ENCODE data around the gene PLSCR1.

The PLSCR1 gene

GRCh38 chr3:146555311-146555710, 10.9 kb upstream of the PLSCR1 start:
- no peak overlapping the region for H3K4me2 ChIP-seq (ENCODE audit: low read length)
- no peak overlapping the region for H3K27ac ChIP-seq (ENCODE audit: low read depth, low read length, poor library complexity, severe bottlenecking)
- H3K9me3 ChIP-seq (ENCODE audit: low read length) = no peaks in the 10 kb centered on the region
- no peaks in the 10 kb centered on the region for H3K79me2 ChIP-seq (ENCODE audit: insufficient read depth, low read length)
- H3K9me2 ChIP-seq (ENCODE audit: low read depth, low read length) = no peaks in the 10 kb centered on the region
- H3K4me3 ChIP-seq (ENCODE audit: low read depth, low read length, poor library complexity, severe bottlenecking) = no peak overlapping the region
- H4K20me1 ChIP-seq (ENCODE audit: insufficient read depth, low read length) = no peaks in the 10 kb centered on the region
- no peaks in the 10 kb centered on the region for H3K36me3 ChIP-seq (ENCODE audit: insufficient read depth, low read length)
- H3K27me3 ChIP-seq (ENCODE audit: insufficient read depth, low read length) = no peaks in the 10 kb centered on the region; the same call in 1 of the 2 replicates
- no peak overlapping the region for H2AFZ ChIP-seq (ENCODE audit: low read length)
- H3K4me1 ChIP-seq (ENCODE audit: insufficient read depth, low read length, severe bottlenecking) = no peaks in the 10 kb centered on the region
- TF ChIP-seq CTCF (IDR thresholded peaks at IDR 0.05; ENCODE audit: low read length) = no peak
- no peak for TF ChIP-seq EZH2 (IDR thresholded peaks at IDR 0.05; ENCODE audit: borderline replicate concordance, low read length)
- no peaks in the 10 kb centered on the region for H3F3A ChIP-seq (ENCODE audit: insufficient read depth, low read length)
- H3K9ac ChIP-seq (ENCODE audit: low read length) = no peak overlapping the region

GRCh38 chr3:146554151-146554760, 9.8 kb upstream of the PLSCR1 start:
- Histone ChIP-seq H3K4me3 (ENCODE audit: low read depth, low read length, poor library complexity, severe bottlenecking) (no peak overlapping the region), H2AFZ (ENCODE audit: low read length) (no peak overlapping the region), H3K9me3 (ENCODE audit: low read length) (no peaks in the 10 kb centered on the region), H3K27ac (ENCODE audit: low read depth, low read length, poor library complexity, severe bottlenecking) (no peak overlapping the region), H3K4me2 (ENCODE audit: low read length) (no peak overlapping the region), H3F3A (ENCODE audit: insufficient read depth, low read length) (no peaks in the 10 kb centered on the region), H3K4me1 (ENCODE audit: insufficient read depth, low read length, severe bottlenecking) (no peaks in the 10 kb centered on the region), H4K20me1 (ENCODE audit: insufficient read depth, low read length) (no peaks in the 10 kb centered on the region), H3K79me2 (ENCODE audit: insufficient read depth, low read length) (no peaks in the 10 kb centered on the region), H3K9me2 (ENCODE audit: low read depth, low read length) (no peaks in the 10 kb centered on the region), H3K9ac (ENCODE audit: low read length) (no peak overlapping the region), H3K36me3 (ENCODE audit: insufficient read depth, low read length) (no peaks in the 10 kb centered on the region), H3K27me3 (ENCODE audit: insufficient read depth, low read length) (no peaks in the 10 kb centered on the region)
- TF ChIP-seq EZH2 (IDR thresholded peaks at IDR 0.05; ENCODE audit: borderline replicate concordance, low read length) = no peak
- TF ChIP-seq CTCF (IDR thresholded peaks at IDR 0.05; ENCODE audit: low read length) = no peak

- no peak overlapping the region for H3K4me2 ChIP-seq (ENCODE audit: low read length)
These were observed 6.5 kb upstream of the PLSCR1 start for GRCh38 chr3:146550743-146551510.

More at GRCh38 chr3:146550743-146551510, 6.5 kb upstream of the PLSCR1 start:
- Histone ChIP-seq H4K20me1 (ENCODE audit: insufficient read depth, low read length) (no peaks in the 10 kb centered on the region), H3K9me3 (ENCODE audit: low read length) (no peaks in the 10 kb centered on the region), H3K4me3 (ENCODE audit: low read depth, low read length, poor library complexity, severe bottlenecking) (no peak overlapping the region), H3K36me3 (ENCODE audit: insufficient read depth, low read length) (no peaks in the 10 kb centered on the region), H2AFZ (ENCODE audit: low read length) (no peak overlapping the region), H3K9me2 (ENCODE audit: low read depth, low read length) (no peaks in the 10 kb centered on the region), H3K79me2 (ENCODE audit: insufficient read depth, low read length) (no peaks in the 10 kb centered on the region), H3K4me1 (ENCODE audit: insufficient read depth, low read length, severe bottlenecking) (no peaks in the 10 kb centered on the region), H3K9ac (ENCODE audit: low read length) (no peak overlapping the region), H3K27ac (ENCODE audit: low read depth, low read length, poor library complexity, severe bottlenecking) (no peak overlapping the region), H3F3A (ENCODE audit: insufficient read depth, low read length) (no peaks in the 10 kb centered on the region), H3K27me3 (ENCODE audit: insufficient read depth, low read length) (no peaks in the 10 kb centered on the region)
- TF ChIP-seq CTCF (IDR thresholded peaks at IDR 0.05; ENCODE audit: low read length) = no peak
- no peak for TF ChIP-seq EZH2 (IDR thresholded peaks at IDR 0.05; ENCODE audit: borderline replicate concordance, low read length)
